HepG2 (cell line): ENCODE results near the gene TARBP2. TPM values are rescaled to one million over a fixed set of nuclear protein-coding genes. Genes with fewer than 3 reads are reported as not detected.
A peak's percentile ranks its signal among the peaks of the same experiment; 100 is the strongest.

Experiments used
- AGO1 ChIP-seq: fragments of 200-400 bp; formaldehyde crosslinking; IDR thresholded peaks from 2 replicates; pipeline ENCODE4 v1.6.1; 2017; ENCODE audit warnings: mild to moderate bottlenecking, low read depth, low read length, moderate library complexity; ENCODE audit not compliant: poor library complexity, severe bottlenecking
- CCDC6 ChIP-seq: sonication (generic); formaldehyde crosslinking; IDR thresholded peaks from 2 replicates; pipeline ENCODE4 v1.8.1; 2022; ENCODE audit warnings: mild to moderate bottlenecking, missing genetic modification reagents, moderate library complexity
- DMAP1 ChIP-seq: IDR thresholded peaks from 2 replicates; pipeline ENCODE4 v1.6.1; 2016
- GMEB1 ChIP-seq: sonication (generic); formaldehyde crosslinking; IDR thresholded peaks from 2 replicates; pipeline ENCODE4 v1.5.1; 2020; ENCODE audit warnings: missing genetic modification reagents, mild to moderate bottlenecking, borderline replicate concordance
- KLF9 ChIP-seq: IDR thresholded peaks from 2 replicates; pipeline ENCODE4 v1.6.1; 2016; ENCODE audit warnings: low read depth
- NRL ChIP-seq: sonication (generic); formaldehyde crosslinking; IDR thresholded peaks from 2 replicates; pipeline ENCODE4 v1.5.0; 2020; ENCODE audit warnings: missing genetic modification reagents, mild to moderate bottlenecking, moderate library complexity, borderline replicate concordance
- POGK ChIP-seq: sonication (generic); formaldehyde crosslinking; conservative IDR thresholded peaks from 2 replicates; pipeline ENCODE4 v1.8.0; 2022; ENCODE audit warnings: mild to moderate bottlenecking, moderate library complexity, missing genetic modification reagents
- RBFOX2 ChIP-seq: fragments of 200-400 bp; formaldehyde crosslinking; IDR thresholded peaks from 2 replicates; pipeline ENCODE4 v1.6.1; 2017; ENCODE audit warnings: low read depth, mild to moderate bottlenecking, low read length
- SAFB2 ChIP-seq: sonication (generic); formaldehyde crosslinking; IDR thresholded peaks from 2 replicates; pipeline ENCODE4 v1.5.1; 2020; ENCODE audit warnings: missing genetic modification reagents, low read depth, mild to moderate bottlenecking, borderline replicate concordance
- SNAPC4 ChIP-seq: sonication (generic); formaldehyde crosslinking; IDR thresholded peaks from 2 replicates; pipeline ENCODE4 v1.4.0; 2020; ENCODE audit warnings: mild to moderate bottlenecking, missing genetic modification reagents
- TAF15 ChIP-seq: fragments of 200-400 bp; formaldehyde crosslinking; IDR thresholded peaks from one replicate; pipeline ENCODE4 v1.6.1; 2018; ENCODE audit warnings: mild to moderate bottlenecking, low read depth, low read length; ENCODE audit not compliant: poor library complexity, severe bottlenecking
- ZBTB3 ChIP-seq: sonication (generic); formaldehyde crosslinking; IDR thresholded peaks from 2 replicates; pipeline ENCODE4 v1.4.0; 2020; ENCODE audit warnings: low read depth, mild to moderate bottlenecking, moderate library complexity, missing genetic modification reagents, borderline replicate concordance
- ZBTB42 ChIP-seq: sonication (generic); formaldehyde crosslinking; IDR thresholded peaks from 2 replicates; pipeline ENCODE4 v1.5.0; 2020; ENCODE audit warnings: mild to moderate bottlenecking, missing genetic modification reagents
- ZNF337 ChIP-seq: sonication (generic); formaldehyde crosslinking; IDR thresholded peaks from 2 replicates; pipeline ENCODE4 v1.5.1; 2020; ENCODE audit warnings: missing genetic modification reagents, low read depth, mild to moderate bottlenecking, borderline replicate concordance
- ZNF670 ChIP-seq: sonication (generic); formaldehyde crosslinking; IDR thresholded peaks from 2 replicates; pipeline ENCODE4 v1.8.0; 2022; ENCODE audit warnings: mild to moderate bottlenecking, missing genetic modification reagents, borderline replicate concordance
- ZNF775 ChIP-seq: sonication (generic); formaldehyde crosslinking; IDR thresholded peaks from 2 replicates; pipeline ENCODE4 v1.4.0; 2020; ENCODE audit warnings: missing genetic modification reagents, mild to moderate bottlenecking, moderate library complexity, borderline replicate concordance
- polyA plus RNA-seq, 8 experiments: library from polyadenylated mRNA; depleted of rRNA in 3 of 8; stranded (reverse) in 7 of 8; unstranded in 1 of 8; fragments of >200 nt; fragmentation: Illumina TruSeq in 4 of 8; extraction: Trizol in 4 of 8; gene quantifications; 2 replicates each; pipeline versions ENCODE4 v1.2.1 to v1.2.3, GENCODE V29; 2011 to 2016; ENCODE audit warnings: low read depth in 4 of 8, missing spikeins in 1 of 8, mixed read lengths in 1 of 8; ENCODE audit not compliant: insufficient read depth in 1 of 8
- total RNA-seq, 5 experiments: library from RNA; depleted of rRNA; stranded (reverse); fragments of >200 nt; fragmentation: Illumina TruSeq; extraction: Trizol; gene quantifications; 2 replicates each; pipeline ENCODE4 v1.2.3, GENCODE V29; 2016; ENCODE audit warnings: low read depth in 1 of 5

The TARBP2 gene
- total and polyA plus RNA-seq, 2 of the 13 experiments (the other 11 are each of a cell fraction or from before 2014, with no cell fraction given): 47.0 to 55.5 TPM

GRCh38 chr12:53482626-53483168, 18.4 kb upstream of the TARBP2 start (continued):
- TF ChIP-seq GMEB1 (CRISPR knock-in tag): no peak
- no peak for TF ChIP-seq SNAPC4 (CRISPR knock-in tag)
- no peak for TF ChIP-seq ZBTB3
- peak; percentile 32; the same call in 1 of the 2 replicates for TF ChIP-seq CCDC6 (CRISPR knock-in tag)
- TF ChIP-seq RBFOX2: peak; percentile 86
- TF ChIP-seq ZNF670 (CRISPR knock-in tag): no peak
- TF ChIP-seq POGK (CRISPR knock-in tag): peak; percentile 42; the same call in 1 of the 2 replicates
- no peak for TF ChIP-seq DMAP1 (CRISPR knock-in tag)
- no peak for TF ChIP-seq KLF9 (CRISPR knock-in tag)
- no peak for TF ChIP-seq ZBTB42 (CRISPR knock-in tag)
- TF ChIP-seq ZNF775: no peak
- peak; percentile 74 for TF ChIP-seq TAF15
- no peak for TF ChIP-seq AGO1
- TF ChIP-seq ZNF337: no peak
- TF ChIP-seq NRL (CRISPR knock-in tag): no peak
- TF ChIP-seq SAFB2: no peak
